HG03565 (cell line): ENCODE measurements around the gene FNBP1.
"Not testable (repeated sequence)": the region's sequence is repeated elsewhere in the genome, so short reads cannot be mapped to it uniquely, and the experiment has no call there.

Source experiments
- ATAC-seq: cut with Tn5 transposase; IDR thresholded peaks from one replicate; pipeline ENCODE4 v1.9.1; 2021; ENCODE audit warnings: mild to moderate bottlenecking, moderate library complexity; ENCODE audit not compliant: unreplicated experiment

The FNBP1 gene

GRCh38 chr9:129895376-129896268 is 147.4 kb downstream of the FNBP1 start:
- ATAC-seq, result no peak

- no peak for ATAC-seq
Observed at GRCh38 chr9:129894120-129894823, 148.7 kb downstream of the FNBP1 start.

GRCh38 chr9:129891569-129891968 is 151.4 kb downstream of the FNBP1 start:
- no peak for ATAC-seq

GRCh38 chr9:129890718-129891299 is 152.2 kb downstream of the FNBP1 start:
- ATAC-seq, result not testable (repeated sequence)

- ATAC-seq, result no peak
Observed at GRCh38 chr9:129889941-129890717, 152.9 kb downstream of the FNBP1 start.

- no peak for ATAC-seq
Observed at GRCh38 chr9:129889122-129889940, 153.7 kb downstream of the FNBP1 start.

GRCh38 chr9:129888293-129889121 is 154.5 kb downstream of the FNBP1 start:
- peak; percentile 47 for ATAC-seq

GRCh38 chr9:129887334-129888292 is 155.4 kb downstream of the FNBP1 start:
- ATAC-seq, result no peak

- no peak for ATAC-seq
Observed at GRCh38 chr9:129886226-129887174, 156.5 kb downstream of the FNBP1 start.

GRCh38 chr9:129885670-129886106 is 157.3 kb downstream of the FNBP1 start:
- peak; percentile 17 for ATAC-seq

GRCh38 chr9:129885018-129885669 is 157.8 kb downstream of the FNBP1 start:
- no peak for ATAC-seq

GRCh38 chr9:129884220-129885017 is 158.6 kb downstream of the FNBP1 start:
- peak; percentile 33 for ATAC-seq

- no peak for ATAC-seq
Observed at GRCh38 chr9:129881547-129882324, 161.3 kb downstream of the FNBP1 start.

- no peak for ATAC-seq
Observed at GRCh38 chr9:129880654-129881546, 162.1 kb downstream of the FNBP1 start.
